Right kidney (tissue), 9 donors: ENCODE data around the gene NSD1.
A peak's percentile ranks its signal among the peaks of the same experiment; 100 is the strongest.

Source experiments
- DNase-seq: peaks from one replicate; pipeline ENCODE4 v3.0.0-alpha.2; 2016
- long read RNA-seq, 8 donors: transcript quantifications; one replicate each; lab custom pipeline, GENCODE V29; 2026

NSD1 gene
- long read RNA-seq, donor 1, partial matches to known transcripts: 8 of 10 reads
- long read RNA-seq, donor 1, other reads (novel, unspliced or antisense): 0 of 10 reads
- long read RNA-seq, donor 2, partial matches to known transcripts: 6 of 8 reads
- long read RNA-seq, donor 2, other reads (novel, unspliced or antisense): 0 of 8 reads
- long read RNA-seq, donor 3, partial matches to known transcripts: 0 of 5 reads
- long read RNA-seq, donor 3, other reads (novel, unspliced or antisense): 0 of 5 reads
- long read RNA-seq, donor 4, partial matches to known transcripts: 5 of 8 reads
- long read RNA-seq, donor 4, other reads (novel, unspliced or antisense): 0 of 8 reads
- long read RNA-seq, donor 5, partial matches to known transcripts: 39 of 43 reads
- long read RNA-seq, donor 5, other reads (novel, unspliced or antisense): 0 of 43 reads
- long read RNA-seq, donor 6, partial matches to known transcripts: 6 of 9 reads
- long read RNA-seq, donor 6, other reads (novel, unspliced or antisense): 0 of 9 reads
- long read RNA-seq, donor 7, partial matches to known transcripts: 22 of 28 reads
- long read RNA-seq, donor 7, other reads (novel, unspliced or antisense): 0 of 28 reads
- long read RNA-seq, donor 8, partial matches to known transcripts: 8 of 10 reads
- long read RNA-seq, donor 8, other reads (novel, unspliced or antisense): 0 of 10 reads

GRCh38 chr5:177133096-177133852 is at the start of gene NSD1:
Gene NSD1 (plus strand): TSS chr5:177133773. CDS start chr5:177135104, 1,331 bp downstream.
- peak; percentile 97 for DNase-seq

- DNase-seq: no peak
Measured at GRCh38 chr5:177084175-177084574, 49.4 kb upstream of the NSD1 start.

GRCh38 chr5:177085985-177086653 is 47.5 kb upstream of the NSD1 start:
- peak; percentile 61 for DNase-seq

GRCh38 chr5:177086654-177087397 is 46.7 kb upstream of the NSD1 start, which contains the start of gene FGFR4:
Gene FGFR4 (plus strand): TSS chr5:177086915. CDS start chr5:177089603, 2,688 bp downstream.
- DNase-seq: peak; percentile 92

GRCh38 chr5:177087398-177088005 is 46.1 kb upstream of the NSD1 start:
- DNase-seq: no peak

- DNase-seq: no peak
Measured at GRCh38 chr5:177089127-177089526, 44.4 kb upstream of the NSD1 start.

- DNase-seq: no peak
Measured at GRCh38 chr5:177089825-177090641, 43.5 kb upstream of the NSD1 start.

GRCh38 chr5:177090813-177091212 is 42.8 kb upstream of the NSD1 start:
- DNase-seq: no peak

- no peak for DNase-seq
Measured at GRCh38 chr5:177091232-177091631, 42.3 kb upstream of the NSD1 start.

GRCh38 chr5:177092178-177093081 is 41.1 kb upstream of the NSD1 start:
- no peak for DNase-seq

- no peak for DNase-seq
Measured at GRCh38 chr5:177093082-177093712, 40.4 kb upstream of the NSD1 start.

- DNase-seq: no peak
Measured at GRCh38 chr5:177093803-177094202, 39.8 kb upstream of the NSD1 start.

- DNase-seq: peak; percentile 61
Measured at GRCh38 chr5:177094224-177095087, 39.1 kb upstream of the NSD1 start.

- DNase-seq: no peak
Measured at GRCh38 chr5:177095088-177095669, 38.4 kb upstream of the NSD1 start.

GRCh38 chr5:177096162-177097015 is 37.2 kb upstream of the NSD1 start:
- DNase-seq: no peak
